Peyer's patch (tissue), 4 donors: ENCODE measurements around the gene AHCTF1.
"Not testable (repeated sequence)": the region's sequence is repeated elsewhere in the genome, so short reads cannot be mapped to it uniquely, and the experiment has no call there.

ENCODE experiments used
- POLR2A ChIP-seq, 2 donors: fragments of 450-650 bp; IDR thresholded peaks; one replicate each; pipeline ENCODE4 v1.5.1; 2017; ENCODE audit warnings: antibody characterized with exemption in 2 of 2, mild to moderate bottlenecking in 2 of 2, moderate library complexity in 2 of 2
- TF ChIP-seq, protein P1 (sequence below), 6 experiments: fragments of 450-650 bp in 4 of 6; fragments of 200-600 bp in 2 of 6; sonication (generic) in 1 of 6; IDR thresholded peaks; one replicate each; pipeline ENCODE4 v1.5.1; 2017 to 2019; ENCODE audit warnings: antibody characterized with exemption in 6 of 6, mild to moderate bottlenecking in 3 of 6, moderate library complexity in 1 of 6

DNA sequence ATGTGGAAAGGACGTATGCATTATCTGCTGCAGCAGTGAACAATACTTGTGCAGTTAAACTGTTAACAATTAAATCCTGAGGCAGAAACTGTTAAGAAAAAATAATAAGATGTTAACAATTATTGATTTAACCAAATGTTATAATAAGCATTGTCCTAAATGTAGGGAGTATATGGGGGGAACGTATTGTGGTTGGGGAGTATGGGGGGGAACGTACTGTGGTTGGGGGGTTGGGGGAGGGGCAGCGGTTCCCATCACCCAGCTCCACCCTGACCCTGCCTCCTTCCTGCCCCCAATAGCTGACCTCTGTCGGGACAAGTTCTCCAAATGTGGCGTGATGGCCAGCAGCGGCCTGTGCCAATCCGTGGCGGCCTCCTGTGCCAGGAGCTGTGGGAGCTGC is 114.0 kb downstream of the AHCTF1 start:
- not testable (repeated sequence) for TF ChIP-seq POLR2A (IDR thresholded peaks at IDR 0.05)
- TF ChIP-seq, protein P1, sequence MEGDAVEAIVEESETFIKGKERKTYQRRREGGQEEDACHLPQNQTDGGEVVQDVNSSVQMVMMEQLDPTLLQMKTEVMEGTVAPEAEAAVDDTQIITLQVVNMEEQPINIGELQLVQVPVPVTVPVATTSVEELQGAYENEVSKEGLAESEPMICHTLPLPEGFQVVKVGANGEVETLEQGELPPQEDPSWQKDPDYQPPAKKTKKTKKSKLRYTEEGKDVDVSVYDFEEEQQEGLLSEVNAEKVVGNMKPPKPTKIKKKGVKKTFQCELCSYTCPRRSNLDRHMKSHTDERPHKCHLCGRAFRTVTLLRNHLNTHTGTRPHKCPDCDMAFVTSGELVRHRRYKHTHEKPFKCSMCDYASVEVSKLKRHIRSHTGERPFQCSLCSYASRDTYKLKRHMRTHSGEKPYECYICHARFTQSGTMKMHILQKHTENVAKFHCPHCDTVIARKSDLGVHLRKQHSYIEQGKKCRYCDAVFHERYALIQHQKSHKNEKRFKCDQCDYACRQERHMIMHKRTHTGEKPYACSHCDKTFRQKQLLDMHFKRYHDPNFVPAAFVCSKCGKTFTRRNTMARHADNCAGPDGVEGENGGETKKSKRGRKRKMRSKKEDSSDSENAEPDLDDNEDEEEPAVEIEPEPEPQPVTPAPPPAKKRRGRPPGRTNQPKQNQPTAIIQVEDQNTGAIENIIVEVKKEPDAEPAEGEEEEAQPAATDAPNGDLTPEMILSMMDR (IDR thresholded peaks at IDR 0.05) = not testable (repeated sequence)
